Stimulated activated CD8-positive, alpha-beta memory T cell treated with anti-CD3 and anti-CD28 coated beads, Interleukin-7, amount 100 ng/mL, for 24 hours (primary cell): Measurements from ENCODE around the gene PRAC2.

ENCODE experiments used
- DNase-seq: peaks from one replicate; pipeline ENCODE4 v3.0.0-alpha.2; 2020; ENCODE audit warnings: low read depth

The PRAC2 gene

GRCh38 chr17:48720266-48721008 lies 2.5 kb upstream of the PRAC2 start:
- no peak for DNase-seq

- no peak for DNase-seq
Observed at GRCh38 chr17:48721009-48721402, 2.0 kb upstream of the PRAC2 start.

GRCh38 chr17:48722201-48722907 lies 631 bp upstream of the PRAC2 start, which contains the start of gene PRAC1:
Gene PRAC1 (minus strand): TSS chr17:48722518. CDS start chr17:48722392, 126 bp downstream.
- DNase-seq = no peak

GRCh38 chr17:48723423-48724250 lies 652 bp downstream of the PRAC2 start:
- DNase-seq = no peak

- DNase-seq = peak; percentile 50
Observed at GRCh38 chr17:48724251-48725003, 1.4 kb downstream of the PRAC2 start.

GRCh38 chr17:48725004-48725287 lies 2.0 kb downstream of the PRAC2 start:
- no peak for DNase-seq

- DNase-seq = no peak
Observed at GRCh38 chr17:48725288-48726064, 2.5 kb downstream of the PRAC2 start.

- DNase-seq = no peak
Observed at GRCh38 chr17:48726114-48726915, 3.3 kb downstream of the PRAC2 start.

- DNase-seq = no peak
Observed at GRCh38 chr17:48726916-48727286, 3.9 kb downstream of the PRAC2 start.

GRCh38 chr17:48727415-48728175 lies 4.6 kb downstream of the PRAC2 start:
- DNase-seq = no peak

- DNase-seq = no peak
Observed at GRCh38 chr17:48728232-48729231, 5.5 kb downstream of the PRAC2 start, which contains the start of gene HOXB13. Gene HOXB13 (minus strand): TSS chr17:48728750. CDS start chr17:48728593, 157 bp downstream.

- no peak for DNase-seq
Observed at GRCh38 chr17:48729335-48730239, 6.6 kb downstream of the PRAC2 start.

GRCh38 chr17:48730240-48730550 lies 7.2 kb downstream of the PRAC2 start:
- DNase-seq = no peak

GRCh38 chr17:48731355-48731754 lies 8.4 kb downstream of the PRAC2 start:
- DNase-seq = no peak

GRCh38 chr17:48732688-48733629 lies 10.0 kb downstream of the PRAC2 start:
- no peak for DNase-seq

- no peak for DNase-seq
Observed at GRCh38 chr17:48733632-48734328, 10.8 kb downstream of the PRAC2 start.
